ENCODE data around the gene LRMDA. TPM values are rescaled to one million over a fixed set of nuclear protein-coding genes. Genes with fewer than 3 reads are reported as not detected.

LRMDA gene
- total and polyA plus RNA-seq, 2 of the 13 experiments (the other 11 are each of a cell fraction or from before 2014, with no cell fraction given), result 13.4 to 22.0 TPM

DNA sequence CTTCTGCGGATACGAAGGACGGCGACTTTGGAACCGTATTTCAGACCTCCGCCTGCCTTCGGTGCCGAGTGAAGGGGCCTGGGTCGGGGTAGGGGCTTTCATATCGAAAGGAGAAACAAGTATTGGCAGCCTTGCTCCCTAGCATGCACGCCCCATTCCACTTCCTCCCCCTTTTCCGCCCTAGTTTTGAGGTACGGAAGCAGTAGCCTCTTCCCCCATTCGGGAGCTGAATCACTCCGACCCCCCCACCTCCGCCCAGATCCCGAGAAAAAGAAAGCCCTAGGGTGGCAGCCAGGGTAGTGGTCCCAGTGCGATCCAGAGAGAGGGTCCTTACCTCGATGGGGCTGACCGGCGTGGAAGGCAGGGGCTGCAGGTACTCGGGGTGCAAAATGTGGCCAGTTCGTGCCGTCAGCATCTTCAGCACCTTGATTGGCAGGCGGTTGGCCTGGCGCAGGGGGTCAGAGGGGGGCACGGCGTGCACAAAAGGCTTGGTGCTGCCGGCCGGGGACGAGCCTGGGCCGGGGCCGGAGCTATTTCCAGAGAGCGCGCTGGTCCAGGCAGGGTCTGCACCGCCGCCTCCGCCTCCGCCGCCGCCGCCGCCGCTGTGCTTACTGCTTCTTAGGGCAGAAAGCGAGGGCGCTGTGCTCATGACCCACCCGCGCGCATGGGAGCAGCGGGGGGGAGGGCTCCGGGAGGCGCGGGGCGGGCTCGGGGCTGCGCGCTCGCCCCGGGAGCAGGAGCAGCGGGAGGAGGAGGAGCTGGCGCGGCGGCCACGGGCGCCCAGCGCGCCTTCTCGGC, 30.5 kb upstream of the LRMDA start (continued):
- no peak for TF ChIP-seq SNAPC5 (CRISPR knock-in tag; IDR thresholded peaks at IDR 0.05; ENCODE audit: borderline replicate concordance)
- TF ChIP-seq TARDBP (CRISPR knock-in tag; IDR thresholded peaks at IDR 0.05), result no peak
- TF ChIP-seq ZNF225 (CRISPR knock-in tag; IDR thresholded peaks at IDR 0.05), result no peak
- no peak for TF ChIP-seq TCF7L2 (IDR thresholded peaks at IDR 0.05; ENCODE audit: low read depth, low read length)
- no peak for TF ChIP-seq ZSCAN21 (CRISPR knock-in tag; IDR thresholded peaks at IDR 0.05; ENCODE audit: borderline replicate concordance)
- TF ChIP-seq, protein P1, sequence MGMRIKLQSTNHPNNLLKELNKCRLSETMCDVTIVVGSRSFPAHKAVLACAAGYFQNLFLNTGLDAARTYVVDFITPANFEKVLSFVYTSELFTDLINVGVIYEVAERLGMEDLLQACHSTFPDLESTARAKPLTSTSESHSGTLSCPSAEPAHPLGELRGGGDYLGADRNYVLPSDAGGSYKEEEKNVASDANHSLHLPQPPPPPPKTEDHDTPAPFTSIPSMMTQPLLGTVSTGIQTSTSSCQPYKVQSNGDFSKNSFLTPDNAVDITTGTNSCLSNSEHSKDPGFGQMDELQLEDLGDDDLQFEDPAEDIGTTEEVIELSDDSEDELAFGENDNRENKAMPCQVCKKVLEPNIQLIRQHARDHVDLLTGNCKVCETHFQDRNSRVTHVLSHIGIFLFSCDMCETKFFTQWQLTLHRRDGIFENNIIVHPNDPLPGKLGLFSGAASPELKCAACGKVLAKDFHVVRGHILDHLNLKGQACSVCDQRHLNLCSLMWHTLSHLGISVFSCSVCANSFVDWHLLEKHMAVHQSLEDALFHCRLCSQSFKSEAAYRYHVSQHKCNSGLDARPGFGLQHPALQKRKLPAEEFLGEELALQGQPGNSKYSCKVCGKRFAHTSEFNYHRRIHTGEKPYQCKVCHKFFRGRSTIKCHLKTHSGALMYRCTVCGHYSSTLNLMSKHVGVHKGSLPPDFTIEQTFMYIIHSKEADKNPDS (CRISPR knock-in tag; IDR thresholded peaks at IDR 0.05), result no peak
- TF ChIP-seq ZUFSP (CRISPR knock-in tag; IDR thresholded peaks at IDR 0.05; ENCODE audit: borderline replicate concordance), result no peak
- no peak for TF ChIP-seq FOXM1 (CRISPR knock-in tag; IDR thresholded peaks at IDR 0.05)
- TF ChIP-seq CBX1 (IDR thresholded peaks at IDR 0.05; ENCODE audit: low read depth), result no peak
- no peak for TF ChIP-seq NAIF1 (CRISPR knock-in tag; IDR thresholded peaks at IDR 0.05; ENCODE audit: borderline replicate concordance)
- TF ChIP-seq IKZF1 (IDR thresholded peaks at IDR 0.05), result no peak
- TF ChIP-seq ZNF24 (IDR thresholded peaks at IDR 0.05), result no peak
- peak; percentile 56; the same call in 1 of the 2 replicates for TF ChIP-seq SMYD3 (CRISPR knock-in tag; IDR thresholded peaks at IDR 0.05)
- no peak for TF ChIP-seq MTF2 (CRISPR knock-in tag; IDR thresholded peaks at IDR 0.05; ENCODE audit: borderline replicate concordance)
- no peak; the same call in 1 of the 2 replicates for TF ChIP-seq ZNF446 (CRISPR knock-in tag; IDR thresholded peaks at IDR 0.05)
- 0 out of 2 replicates have a peak, but pooled peaks have one; percentile 10 for TF ChIP-seq ZNF788 (CRISPR knock-in tag; IDR thresholded peaks at IDR 0.05; ENCODE audit: borderline replicate concordance)
- no peak for TF ChIP-seq ARNTL (CRISPR knock-in tag; IDR thresholded peaks at IDR 0.05)
- no peak for TF ChIP-seq ATRX (CRISPR knock-in tag; IDR thresholded peaks at IDR 0.05; ENCODE audit: borderline replicate concordance)
- no peak for TF ChIP-seq RFXAP (CRISPR knock-in tag; IDR thresholded peaks at IDR 0.05; ENCODE audit: borderline replicate concordance)
- no peak for TF ChIP-seq ZNF550 (CRISPR knock-in tag; IDR thresholded peaks at IDR 0.05; ENCODE audit: borderline replicate concordance)
- TF ChIP-seq ZNF839 (CRISPR knock-in tag; IDR thresholded peaks at IDR 0.05; ENCODE audit: borderline replicate concordance), result no peak
- TF ChIP-seq ZNF274 (CRISPR knock-in tag; IDR thresholded peaks at IDR 0.05), result no peak
- TF ChIP-seq PHF8 (CRISPR knock-in tag; IDR thresholded peaks at IDR 0.05), result no peak
- TF ChIP-seq PTBP1 (IDR thresholded peaks at IDR 0.05; ENCODE audit: low read depth, low read length, poor library complexity, severe bottlenecking), result peak; percentile 45
- TF ChIP-seq ZNF704 (CRISPR knock-in tag; IDR thresholded peaks at IDR 0.05; ENCODE audit: borderline replicate concordance), result no peak
- no peak for TF ChIP-seq ONECUT2 (CRISPR knock-in tag; IDR thresholded peaks at IDR 0.05)

All from HepG2 (cell line).